HG03175 (cell line): ENCODE measurements around the gene GPC2.
"Not testable (repeated sequence)": the region's sequence is repeated elsewhere in the genome, so short reads cannot be mapped to it uniquely, and the experiment has no call there.

Source experiments
- ATAC-seq: cut with Tn5 transposase; IDR thresholded peaks from one replicate; pipeline ENCODE4 v1.9.1; 2021; ENCODE audit warnings: mild to moderate bottlenecking, moderate library complexity; ENCODE audit not compliant: unreplicated experiment

The GPC2 gene

GRCh38 chr7:100177045-100178001, at the start of gene GPC2, which contains the start of gene STAG3:
Gene GPC2, minus strand, starts transcription at chr7:100177381. Its CDS starts 182 bp downstream, at chr7:100177199.
Gene STAG3, plus strand, starts transcription at chr7:100177918. Its CDS starts 2,639 bp downstream, at chr7:100180557.
- ATAC-seq: peak; percentile 91

- not testable (repeated sequence) for ATAC-seq
These were observed 47.7 kb upstream of the GPC2 start for GRCh38 chr7:100224891-100225290.

- ATAC-seq: not testable (repeated sequence)
These were observed 46.3 kb upstream of the GPC2 start for GRCh38 chr7:100223376-100223927.

- ATAC-seq: no peak
These were observed 45.4 kb upstream of the GPC2 start for GRCh38 chr7:100222445-100223132.

- ATAC-seq: no peak
These were observed 44.7 kb upstream of the GPC2 start for GRCh38 chr7:100221767-100222444.

GRCh38 chr7:100221231-100221718, 44.1 kb upstream of the GPC2 start:
- ATAC-seq: peak; percentile 60

- peak; percentile 15 for ATAC-seq
These were observed 43.5 kb upstream of the GPC2 start for GRCh38 chr7:100220586-100221230.

- ATAC-seq: not testable (repeated sequence)
These were observed 42.8 kb upstream of the GPC2 start, which contains the start of gene PVRIG for GRCh38 chr7:100219801-100220585. Gene PVRIG, plus strand, starts transcription at chr7:100219949. Its CDS starts 22 bp downstream, at chr7:100219971.

- no peak for ATAC-seq
These were observed 42.1 kb upstream of the GPC2 start for GRCh38 chr7:100219271-100219737.

- peak; percentile 5 for ATAC-seq
These were observed 40.8 kb upstream of the GPC2 start for GRCh38 chr7:100217934-100218333.

GRCh38 chr7:100215895-100216294, 38.7 kb upstream of the GPC2 start:
- ATAC-seq: no peak

GRCh38 chr7:100214356-100214755, 37.2 kb upstream of the GPC2 start:
- not testable (repeated sequence) for ATAC-seq

- ATAC-seq: no peak
These were observed 36.5 kb upstream of the GPC2 start for GRCh38 chr7:100213672-100214071.

GRCh38 chr7:100212631-100213286, 35.6 kb upstream of the GPC2 start:
- no peak for ATAC-seq

GRCh38 chr7:100211342-100211780, 34.2 kb upstream of the GPC2 start:
- ATAC-seq: no peak

GRCh38 chr7:100210805-100211204, 33.6 kb upstream of the GPC2 start:
- ATAC-seq: no peak

GRCh38 chr7:100209493-100209892, 32.3 kb upstream of the GPC2 start:
- ATAC-seq: no peak

- peak; percentile 84 for ATAC-seq
These were observed 31.8 kb upstream of the GPC2 start for GRCh38 chr7:100208911-100209408.
